Astrocyte (in vitro differentiated cells and primary cell): ENCODE measurements around the gene BAZ1A. TPM values are rescaled to one million over a fixed set of nuclear protein-coding genes. Genes with fewer than 3 reads are reported as not detected.

Source experiments
- DNase-seq: peaks from one replicate; pipeline ENCODE4 v3.0.0-alpha.2; 2010; ENCODE audit warnings: low read depth
- FAIRE-seq: peaks from 2 replicates; lab custom pipeline; 2011; peaks lifted over from hg19 to GRCh38; lab: Jason Lieb, UNC
- H2AFZ ChIP-seq: 2 replicates; pipeline ENCODE4 v1.6.0; 2012; ENCODE audit warnings: low read depth, low read length, inconsistent platforms
- H3K27ac ChIP-seq: 2 replicates; pipeline ENCODE4 v1.5.1; 2011; ENCODE audit warnings: low read depth, low read length, inconsistent platforms
- H3K27me3 ChIP-seq: 2 replicates; pipeline ENCODE4 v1.6.0; 2011; ENCODE audit warnings: low read length, inconsistent platforms; ENCODE audit not compliant: insufficient read depth
- H3K36me3 ChIP-seq: 2 replicates; pipeline ENCODE4 v1.5.1; 2011; ENCODE audit warnings: low read length, inconsistent platforms; ENCODE audit not compliant: insufficient read depth
- H3K4me1 ChIP-seq: 2 replicates; pipeline ENCODE4 v1.5.1; 2011; ENCODE audit warnings: low read length, inconsistent platforms; ENCODE audit not compliant: insufficient read depth
- H3K4me2 ChIP-seq: 2 replicates; pipeline ENCODE4 v1.6.0; 2012; ENCODE audit warnings: low read length, inconsistent platforms
- H3K4me3 ChIP-seq: 2 replicates; pipeline ENCODE4 v1.5.1; 2011; ENCODE audit warnings: low read depth, mild to moderate bottlenecking, low read length, inconsistent platforms; ENCODE audit not compliant: insufficient read depth
- H3K79me2 ChIP-seq: 2 replicates; pipeline ENCODE4 v1.6.0; 2012; ENCODE audit warnings: mild to moderate bottlenecking, low read length, inconsistent platforms; ENCODE audit not compliant: insufficient read depth
- H3K9ac ChIP-seq: 2 replicates; pipeline ENCODE4 v1.6.0; 2012; ENCODE audit warnings: mild to moderate bottlenecking, low read length, inconsistent platforms
- H3K9me3 ChIP-seq: 2 replicates; pipeline ENCODE4 v1.5.1; 2012; ENCODE audit warnings: low read depth, mild to moderate bottlenecking, low read length, inconsistent platforms; ENCODE audit not compliant: insufficient read depth
- H4K20me1 ChIP-seq: 2 replicates; pipeline ENCODE4 v1.6.0; 2012; ENCODE audit warnings: low read length, inconsistent platforms; ENCODE audit not compliant: insufficient read depth
- H3K27ac Mint-ChIP-seq: one replicate; pipeline ENCODE4 v1.8.0; 2021; ENCODE audit warnings: mild to moderate bottlenecking, mixed read lengths; ENCODE audit not compliant: unreplicated experiment
- H3K27me3 Mint-ChIP-seq: one replicate; pipeline ENCODE4 v1.8.0; 2021; ENCODE audit warnings: low read depth, mixed read lengths; ENCODE audit not compliant: unreplicated experiment
- H3K36me3 Mint-ChIP-seq: one replicate; pipeline ENCODE4 v1.8.0; 2021; ENCODE audit warnings: low read depth, mixed read lengths; ENCODE audit not compliant: unreplicated experiment
- H3K4me1 Mint-ChIP-seq: one replicate; pipeline ENCODE4 v1.8.0; 2021; ENCODE audit warnings: low read depth, mixed read lengths; ENCODE audit not compliant: unreplicated experiment
- H3K4me3 Mint-ChIP-seq: one replicate; pipeline ENCODE4 v1.8.0; 2021; ENCODE audit warnings: mild to moderate bottlenecking, moderate library complexity, mixed read lengths; ENCODE audit not compliant: unreplicated experiment
- H3K9me3 Mint-ChIP-seq: one replicate; pipeline ENCODE4 v1.8.0; 2021; ENCODE audit warnings: mild to moderate bottlenecking, mixed read lengths; ENCODE audit not compliant: unreplicated experiment
- CTCF ChIP-seq: IDR thresholded peaks from 2 replicates; pipeline ENCODE4 v1.5.1; 2011; ENCODE audit warnings: low read depth, mild to moderate bottlenecking, inconsistent platforms, low read length, moderate library complexity; ENCODE audit not compliant: insufficient read depth
- EZH2 ChIP-seq: IDR thresholded peaks from 2 replicates; pipeline ENCODE4 v1.6.1; 2012; ENCODE audit warnings: mild to moderate bottlenecking, low read length, inconsistent platforms; ENCODE audit not compliant: insufficient read depth
- total RNA-seq: library from RNA; stranded (reverse); gene quantifications from 2 replicates; pipeline ENCODE4 v1.2.1, GENCODE V29; 2021

The BAZ1A gene
- total RNA-seq, 1 donor from 2014 or later, result 36.9 TPM

- peak; percentile 68 for DNase-seq
- no peaks in the 10 kb centered on the region for H3K9me3 ChIP-seq
- no peak overlapping the region for H2AFZ ChIP-seq
- no peaks in the 10 kb centered on the region for H3K27me3 Mint-ChIP-seq
- TF ChIP-seq CTCF (no peak), EZH2 (no peak)
- no peak overlapping the region for H3K4me3 ChIP-seq
- peak; percentile 52 for FAIRE-seq
- peaks cover 8% of the 10 kb centered on the region for H3K4me1 ChIP-seq
- peak overlapping the region; percentile 38 for H3K27ac Mint-ChIP-seq
- no peaks in the 10 kb centered on the region for H4K20me1 ChIP-seq
- no peak overlapping the region for H3K27ac ChIP-seq
- no peak overlapping the region for H3K4me3 Mint-ChIP-seq
- no peak overlapping the region for H3K9ac ChIP-seq
- H3K4me2 ChIP-seq, result peak overlapping the region; percentile 16
- H3K36me3 Mint-ChIP-seq, result peaks cover 5% of the 10 kb centered on the region
- H3K36me3 ChIP-seq, result peaks cover 18% of the 10 kb centered on the region
- no peaks in the 10 kb centered on the region for H3K9me3 Mint-ChIP-seq
- no peaks in the 10 kb centered on the region for H3K27me3 ChIP-seq
- no peaks in the 10 kb centered on the region for H3K79me2 ChIP-seq
- H3K4me1 Mint-ChIP-seq, result peaks cover 3% of the 10 kb centered on the region
These were observed 124.5 kb downstream of the BAZ1A start for GRCh38 chr14:34750670-34751069.

- Histone ChIP-seq H4K20me1 (no peaks in the 10 kb centered on the region), H3K4me1 (peaks cover 8% of the 10 kb centered on the region), H3K9ac (no peak overlapping the region), H3K79me2 (no peaks in the 10 kb centered on the region), H3K27me3 (no peaks in the 10 kb centered on the region), H3K4me3 (no peak overlapping the region), H3K27ac (no peak overlapping the region), H3K9me3 (no peaks in the 10 kb centered on the region), H2AFZ (no peak overlapping the region), H3K4me2 (no peak overlapping the region), H3K36me3 (peaks cover 16% of the 10 kb centered on the region)
- H3K27ac Mint-ChIP-seq, result no peak overlapping the region
- H3K9me3 Mint-ChIP-seq, result no peaks in the 10 kb centered on the region
- H3K36me3 Mint-ChIP-seq, result peaks cover 5% of the 10 kb centered on the region
- DNase-seq, result no peak
- no peak for FAIRE-seq
- no peaks in the 10 kb centered on the region for H3K27me3 Mint-ChIP-seq
- no peak overlapping the region for H3K4me3 Mint-ChIP-seq
- TF ChIP-seq CTCF (no peak), EZH2 (no peak)
- peaks cover 5% of the 10 kb centered on the region for H3K4me1 Mint-ChIP-seq
These were observed 124.9 kb downstream of the BAZ1A start for GRCh38 chr14:34750233-34750632.

GRCh38 chr14:34749408-34749807 is 125.8 kb downstream of the BAZ1A start:
- H3K27ac ChIP-seq, result no peak overlapping the region
- DNase-seq (no peak), FAIRE-seq (no peak)
- no peaks in the 10 kb centered on the region for H3K27me3 Mint-ChIP-seq
- H3K4me2 ChIP-seq, result no peak overlapping the region
- no peak overlapping the region for H3K4me3 Mint-ChIP-seq
- H3K4me1 Mint-ChIP-seq, result peaks cover 11% of the 10 kb centered on the region
- no peaks in the 10 kb centered on the region for H4K20me1 ChIP-seq
- H3K36me3 ChIP-seq, result peaks cover 15% of the 10 kb centered on the region
- H3K4me3 ChIP-seq, result no peak overlapping the region
- no peaks in the 10 kb centered on the region for H3K27me3 ChIP-seq
- no peaks in the 10 kb centered on the region for H3K9me3 Mint-ChIP-seq
- H3K27ac Mint-ChIP-seq, result no peak overlapping the region
- H3K79me2 ChIP-seq, result no peaks in the 10 kb centered on the region
- peaks cover 5% of the 10 kb centered on the region for H3K36me3 Mint-ChIP-seq
- no peak overlapping the region for H3K9ac ChIP-seq
- TF ChIP-seq CTCF (no peak), EZH2 (no peak)
- peaks cover 8% of the 10 kb centered on the region for H3K4me1 ChIP-seq
- H3K9me3 ChIP-seq, result no peaks in the 10 kb centered on the region
- H2AFZ ChIP-seq, result no peak overlapping the region
